CD4-positive, alpha-beta T cell (primary cell): ENCODE data around the gene CGB8. TPM values are rescaled to one million over a fixed set of nuclear protein-coding genes. Genes with fewer than 3 reads are reported as not detected.

Experiments used
- ATAC-seq: fragments of 200-7000 bp; cut with Tn5 transposase; one replicate; pipeline ENCODE4 v1.10.0; 2022; ENCODE audit warnings: mild to moderate bottlenecking; ENCODE audit not compliant: poor library complexity
- CTCF ChIA-PET: fragments of 350-600 bp; sonication (Branson Sonifier 250); formaldehyde crosslinking; loops from one replicate; lab custom pipeline; 2021; ENCODE audit warnings: antibody characterized with exemption, inconsistent platforms; lab: Charles Lee
- POLR2A ChIA-PET: fragments of 350-600 bp; sonication (Branson Sonifier 250); formaldehyde crosslinking; loops from one replicate; lab custom pipeline; 2021; ENCODE audit warnings: antibody characterized with exemption, inconsistent platforms; lab: Charles Lee
- DNase-seq, 14 experiments: peaks; one replicate each; pipeline ENCODE4 v3.0.0-alpha.2; 2013 to 2020; ENCODE audit warnings: mixed read lengths in 2 of 14
- H3K27ac ChIP-seq, 2 donors: one replicate each; pipeline versions ENCODE4 v1.5.1 to v1.7.0; 2013; ENCODE audit warnings: low read length in 2 of 2, low read depth in 1 of 2, mild to moderate bottlenecking in 1 of 2
- H3K27me3 ChIP-seq, 2 experiments: 1 replicate in 1 of 2; 2 replicates in 1 of 2; pipeline versions ENCODE4 v1.6.1 to v1.7.0; 2013; ENCODE audit warnings: low read length in 2 of 2, control low read depth in 1 of 2, mild to moderate bottlenecking in 1 of 2, moderate library complexity in 1 of 2; ENCODE audit not compliant: insufficient read depth in 2 of 2, control insufficient read depth in 1 of 2
- H3K36me3 ChIP-seq: one replicate; pipeline ENCODE4 v1.6.1; 2013; ENCODE audit warnings: low read length, control low read depth; ENCODE audit not compliant: insufficient read depth
- H3K4me1 ChIP-seq: one replicate; pipeline ENCODE4 v1.6.1; 2013; ENCODE audit warnings: low read length, control low read depth; ENCODE audit not compliant: insufficient read depth
- H3K4me3 ChIP-seq: one replicate; pipeline ENCODE4 v1.5.1; 2013; ENCODE audit warnings: mild to moderate bottlenecking, low read length, moderate library complexity
- H3K9me3 ChIP-seq, 2 experiments: 1 replicate in 1 of 2; 2 replicates in 1 of 2; pipeline versions ENCODE4 v1.6.1 to v1.7.0; 2013; ENCODE audit warnings: low read length in 2 of 2, mild to moderate bottlenecking in 2 of 2, control low read depth in 1 of 2, moderate library complexity in 1 of 2; ENCODE audit not compliant: control insufficient read depth in 1 of 2, insufficient read depth in 1 of 2
- H3K27ac Mint-ChIP-seq: one replicate; pipeline ENCODE4 v1.8.0; 2020; ENCODE audit warnings: mixed read lengths
- H3K27me3 Mint-ChIP-seq: one replicate; pipeline ENCODE4 v1.8.0; 2021; ENCODE audit warnings: mixed read lengths
- H3K36me3 Mint-ChIP-seq: one replicate; pipeline ENCODE4 v1.8.0; 2021; ENCODE audit warnings: low read depth, mixed read lengths
- H3K4me1 Mint-ChIP-seq: one replicate; pipeline ENCODE4 v1.8.0; 2021; ENCODE audit warnings: low read depth, mixed read lengths
- H3K4me3 Mint-ChIP-seq: one replicate; pipeline ENCODE4 v1.8.0; 2020; ENCODE audit warnings: mild to moderate bottlenecking, mixed read lengths
- H3K9me3 Mint-ChIP-seq: one replicate; pipeline ENCODE4 v1.8.0; 2020; ENCODE audit warnings: mixed read lengths
- intact Hi-C, 2 experiments: fragments of 100-400 bp; cut with DNase I in 1 of 2; cut with micrococcal nuclease in 1 of 2; formaldehyde crosslinking; loops; one replicate each; pipeline versions ENCODE4 v1.15.1 to v1.9.0; 2023 to 2025; cut with DNase I, micrococcal nuclease
- total RNA-seq, 174 experiments: library from RNA in 2 of 174; stranded (reverse) in 2 of 174; gene quantifications; one replicate each; pipeline ENCODE4 v1.2.3 and lab custom pipeline; 2021 to 2026
- TF ChIP-seq, protein P1 (sequence below): fragments of 200-600 bp; IDR thresholded peaks from one replicate; pipeline ENCODE4 v1.8.0; 2022; ENCODE audit warnings: antibody characterized with exemption, mild to moderate bottlenecking

Gene CGB8
- total RNA-seq, 2 experiments from 2014 or later = not detected

DNA sequence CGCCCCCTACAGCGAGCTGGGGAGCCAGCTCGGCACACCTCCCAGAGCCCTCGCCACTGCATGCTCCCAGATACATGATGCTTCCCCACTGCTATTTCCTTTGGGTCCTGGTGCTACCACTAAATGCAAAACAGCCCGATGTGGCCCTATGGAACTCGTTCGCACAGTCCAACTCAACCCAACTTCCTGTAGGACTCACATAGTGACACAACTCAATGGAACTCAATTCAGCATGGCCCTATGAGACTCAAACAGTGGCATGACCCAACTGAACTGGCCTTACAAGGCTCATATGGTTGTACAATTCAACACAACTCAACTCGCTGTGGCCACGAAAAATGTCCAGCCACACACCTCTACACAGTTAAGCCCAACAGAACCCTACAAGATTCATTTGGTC lies 20.1 kb upstream of the CGB8 start:
- H3K27me3 Mint-ChIP-seq = peaks cover 84% of the 10 kb centered on the region
- Histone ChIP-seq H3K27ac (no peak overlapping the region), H3K9me3 (peaks cover 0 to 21% of the 10 kb centered on the region in 2 experiments), H3K36me3 (no peaks in the 10 kb centered on the region), H3K27me3 (peaks cover 48 to 71% of the 10 kb centered on the region in 2 experiments), H3K4me1 (peaks cover 15% of the 10 kb centered on the region), H3K4me3 (no peak overlapping the region)
- H3K36me3 Mint-ChIP-seq = no peaks in the 10 kb centered on the region
- H3K4me3 Mint-ChIP-seq = no peak overlapping the region
- ATAC-seq (no peak), DNase-seq (no peak)
- TF ChIP-seq, protein P1, sequence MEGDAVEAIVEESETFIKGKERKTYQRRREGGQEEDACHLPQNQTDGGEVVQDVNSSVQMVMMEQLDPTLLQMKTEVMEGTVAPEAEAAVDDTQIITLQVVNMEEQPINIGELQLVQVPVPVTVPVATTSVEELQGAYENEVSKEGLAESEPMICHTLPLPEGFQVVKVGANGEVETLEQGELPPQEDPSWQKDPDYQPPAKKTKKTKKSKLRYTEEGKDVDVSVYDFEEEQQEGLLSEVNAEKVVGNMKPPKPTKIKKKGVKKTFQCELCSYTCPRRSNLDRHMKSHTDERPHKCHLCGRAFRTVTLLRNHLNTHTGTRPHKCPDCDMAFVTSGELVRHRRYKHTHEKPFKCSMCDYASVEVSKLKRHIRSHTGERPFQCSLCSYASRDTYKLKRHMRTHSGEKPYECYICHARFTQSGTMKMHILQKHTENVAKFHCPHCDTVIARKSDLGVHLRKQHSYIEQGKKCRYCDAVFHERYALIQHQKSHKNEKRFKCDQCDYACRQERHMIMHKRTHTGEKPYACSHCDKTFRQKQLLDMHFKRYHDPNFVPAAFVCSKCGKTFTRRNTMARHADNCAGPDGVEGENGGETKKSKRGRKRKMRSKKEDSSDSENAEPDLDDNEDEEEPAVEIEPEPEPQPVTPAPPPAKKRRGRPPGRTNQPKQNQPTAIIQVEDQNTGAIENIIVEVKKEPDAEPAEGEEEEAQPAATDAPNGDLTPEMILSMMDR = no peak
- CTCF ChIA-PET = interaction anchor here (0.7 to 2.4 kb wide), 2 partner anchors 29 to 45 kb away, joined by 3 to 8 read pairs; partner anchors contain the start of gene LIN7B
- POLR2A ChIA-PET = no interaction called here
- no peaks in the 10 kb centered on the region for H3K9me3 Mint-ChIP-seq
- intact Hi-C loops = no loop called here
- H3K4me1 Mint-ChIP-seq = peaks cover 11% of the 10 kb centered on the region
- no peak overlapping the region for H3K27ac Mint-ChIP-seq

DNA sequence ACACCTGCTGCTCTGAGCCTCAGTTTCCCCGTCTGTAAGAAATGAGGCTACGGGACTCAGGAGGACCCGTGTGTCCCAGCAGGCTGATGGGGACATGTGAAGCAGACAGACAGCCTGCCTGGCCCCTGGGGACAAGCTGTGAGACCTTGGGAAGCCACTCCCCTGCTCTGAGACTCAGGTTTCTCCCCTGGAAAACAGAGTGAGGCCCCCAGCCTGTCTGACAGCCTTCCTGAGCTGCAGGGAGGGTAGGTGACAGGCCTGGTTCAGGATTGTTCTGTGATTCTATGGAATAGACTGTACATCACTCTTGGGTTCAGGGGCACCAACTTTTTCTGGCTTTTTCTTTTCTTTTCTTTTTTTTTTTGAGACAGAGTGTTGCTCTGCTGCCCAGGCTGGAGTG lies 18.6 kb upstream of the CGB8 start:
- peaks cover 77% of the 10 kb centered on the region for H3K27me3 Mint-ChIP-seq
- DNase-seq = no peak
- no peak overlapping the region for H3K27ac Mint-ChIP-seq
- Histone ChIP-seq H3K27ac (no peak overlapping the region), H3K27me3 (peaks cover 37 to 58% of the 10 kb centered on the region in 2 experiments), H3K36me3 (no peaks in the 10 kb centered on the region), H3K4me3 (no peak overlapping the region), H3K9me3 (peaks cover 0 to 10% of the 10 kb centered on the region in 2 experiments), H3K4me1 (peaks cover 8% of the 10 kb centered on the region)
- ChIA-PET POLR2A (interaction anchor here (0.6 kb wide), 1 partner anchor 264 kb away, joined by 3 read pairs; no protein-coding TSS in a partner anchor), CTCF (no interaction called here)
- H3K9me3 Mint-ChIP-seq = no peaks in the 10 kb centered on the region
- TF ChIP-seq, protein P1 = no peak
- no peak overlapping the region for H3K4me3 Mint-ChIP-seq
- intact Hi-C loops = no loop called here
- ATAC-seq = no peak
- peaks cover under 1% of the 10 kb centered on the region for H3K4me1 Mint-ChIP-seq
- no peaks in the 10 kb centered on the region for H3K36me3 Mint-ChIP-seq

DNA sequence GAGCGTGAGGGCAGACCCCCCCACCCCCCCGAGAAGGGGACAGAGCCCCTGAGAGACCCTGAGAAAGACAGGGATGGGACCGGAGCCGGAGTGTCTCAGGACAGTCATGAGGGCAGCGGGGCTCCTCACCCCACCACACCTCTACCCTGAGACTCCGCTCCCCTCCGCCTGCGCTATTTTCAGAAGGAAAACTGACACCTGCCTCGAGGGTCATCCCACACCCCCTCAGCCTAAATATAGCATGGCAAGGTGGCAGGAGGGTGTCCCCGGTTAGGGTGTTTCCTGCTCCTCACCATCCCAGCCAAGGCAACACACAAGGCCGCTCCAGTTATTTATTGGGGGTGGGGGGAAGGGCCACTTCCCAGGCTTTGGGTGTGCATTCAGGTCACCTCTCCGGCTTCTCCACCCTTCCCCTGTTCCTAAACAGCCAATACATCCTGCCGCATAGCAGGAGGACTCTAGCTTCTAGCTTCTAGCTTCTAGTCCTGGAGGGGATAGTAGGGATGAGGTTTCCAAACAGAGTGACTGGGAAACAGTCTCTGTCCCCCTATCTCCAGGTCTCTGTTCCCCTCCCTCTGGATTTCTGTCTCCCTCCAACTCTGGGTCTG lies 17.1 kb upstream of the CGB8 start:
- POLR2A ChIA-PET = no interaction called here
- CTCF ChIA-PET = no interaction called here
- no peak overlapping the region for H3K27ac ChIP-seq
- no peak overlapping the region for H3K4me3 ChIP-seq
- peaks cover 0 to 17% of the 10 kb centered on the region in 2 experiments for H3K9me3 ChIP-seq
- H3K36me3 ChIP-seq = no peaks in the 10 kb centered on the region
- peaks cover 37 to 59% of the 10 kb centered on the region in 2 experiments for H3K27me3 ChIP-seq
- Mint-ChIP-seq H3K27ac (no peak overlapping the region), H3K9me3 (no peaks in the 10 kb centered on the region), H3K36me3 (no peaks in the 10 kb centered on the region), H3K27me3 (peaks cover 73% of the 10 kb centered on the region), H3K4me3 (no peak overlapping the region), H3K4me1 (no peaks in the 10 kb centered on the region)
- peaks cover 8% of the 10 kb centered on the region for H3K4me1 ChIP-seq
- DNase-seq = no peak
- TF ChIP-seq, protein P1 = no peak
- no peak for ATAC-seq
- intact Hi-C loops = no loop called here
